ENCODE data around the gene ALDH3B1.

The ALDH3B1 gene

GRCh38 chr11:68035266-68035876 lies 25.2 kb downstream of the ALDH3B1 start:
- DNase-seq (ENCODE audit: low read depth) = no peak
- H3K4me3 ChIP-seq (ENCODE audit: control insufficient read depth, low read depth, low read length) = no peak overlapping the region
- no peak for TF ChIP-seq CTCF (IDR thresholded peaks at IDR 0.05; ENCODE audit: control insufficient read depth, insufficient read depth, low read depth, low read length, missing control alignments)

GRCh38 chr11:68036141-68036716 lies 26.1 kb downstream of the ALDH3B1 start:
- no peak for TF ChIP-seq CTCF (IDR thresholded peaks at IDR 0.05; ENCODE audit: control insufficient read depth, insufficient read depth, low read depth, low read length, missing control alignments)
- no peak for DNase-seq (ENCODE audit: low read depth)
- H3K4me3 ChIP-seq (ENCODE audit: control insufficient read depth, low read depth, low read length) = no peak overlapping the region

GRCh38 chr11:68036717-68037239 lies 26.7 kb downstream of the ALDH3B1 start:
- TF ChIP-seq CTCF (IDR thresholded peaks at IDR 0.05; ENCODE audit: control insufficient read depth, insufficient read depth, low read depth, low read length, missing control alignments) = no peak
- H3K4me3 ChIP-seq (ENCODE audit: control insufficient read depth, low read depth, low read length) = no peak overlapping the region
- DNase-seq (ENCODE audit: low read depth) = no peak

- DNase-seq (ENCODE audit: low read depth) = no peak
- no peak overlapping the region for H3K4me3 ChIP-seq (ENCODE audit: control insufficient read depth, low read depth, low read length)
- no peak for TF ChIP-seq CTCF (IDR thresholded peaks at IDR 0.05; ENCODE audit: control insufficient read depth, insufficient read depth, low read depth, low read length, missing control alignments)
Measured at GRCh38 chr11:68037411-68038225, 27.5 kb downstream of the ALDH3B1 start.

GRCh38 chr11:68038226-68038717 lies 28.1 kb downstream of the ALDH3B1 start:
- peak overlapping the region; percentile 94 for H3K4me3 ChIP-seq (ENCODE audit: control insufficient read depth, low read depth, low read length)
- no peak for TF ChIP-seq CTCF (IDR thresholded peaks at IDR 0.05; ENCODE audit: control insufficient read depth, insufficient read depth, low read depth, low read length, missing control alignments)
- DNase-seq (ENCODE audit: low read depth) = no peak

GRCh38 chr11:68038718-68039525 lies 28.8 kb downstream of the ALDH3B1 start, which contains the start of gene TCIRG1:
TCIRG1 (plus strand) TSS chr11:68039025; CDS start chr11:68041272, 2,247 bp downstream.
- no peak for DNase-seq (ENCODE audit: low read depth)
- peak within 1 kb of the TSS; percentile 94 for H3K4me3 ChIP-seq (ENCODE audit: control insufficient read depth, low read depth, low read length)
- TF ChIP-seq CTCF (IDR thresholded peaks at IDR 0.05; ENCODE audit: control insufficient read depth, insufficient read depth, low read depth, low read length, missing control alignments) = no peak
